ELR (cell line): Measurements from ENCODE around the gene DNMBP.

Source experiments
- DNase-seq: peaks from one replicate; pipeline ENCODE4 v3.0.0-alpha.2; 2015; ENCODE audit warnings: low read depth

Gene DNMBP

DNA sequence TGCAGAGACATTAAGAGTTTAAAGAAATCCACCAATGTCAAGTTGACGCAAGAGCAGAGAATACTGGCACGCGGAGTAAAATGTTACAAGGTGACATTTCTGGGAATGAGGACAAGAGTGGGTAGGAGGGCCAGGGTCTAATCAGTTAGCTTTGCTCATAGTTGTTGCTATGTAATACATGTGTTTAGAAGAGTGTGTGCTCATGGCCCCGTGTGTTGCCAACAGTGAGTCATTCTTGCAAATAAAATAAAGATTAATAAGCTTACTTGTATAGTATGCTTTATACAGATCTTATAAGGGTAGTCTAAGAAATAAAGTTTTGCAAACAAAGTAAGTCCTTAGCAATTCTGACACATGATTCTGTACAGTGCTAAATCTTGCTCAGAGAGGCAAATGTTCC is 64.5 kb downstream of the DNMBP start:
- DNase-seq = peak; percentile 71

- no peak for DNase-seq
Measured at GRCh38 chr10:99944860-99945259, 64.9 kb downstream of the DNMBP start.

- no peak for DNase-seq
Measured at GRCh38 chr10:99943908-99944307, 65.8 kb downstream of the DNMBP start.

DNA sequence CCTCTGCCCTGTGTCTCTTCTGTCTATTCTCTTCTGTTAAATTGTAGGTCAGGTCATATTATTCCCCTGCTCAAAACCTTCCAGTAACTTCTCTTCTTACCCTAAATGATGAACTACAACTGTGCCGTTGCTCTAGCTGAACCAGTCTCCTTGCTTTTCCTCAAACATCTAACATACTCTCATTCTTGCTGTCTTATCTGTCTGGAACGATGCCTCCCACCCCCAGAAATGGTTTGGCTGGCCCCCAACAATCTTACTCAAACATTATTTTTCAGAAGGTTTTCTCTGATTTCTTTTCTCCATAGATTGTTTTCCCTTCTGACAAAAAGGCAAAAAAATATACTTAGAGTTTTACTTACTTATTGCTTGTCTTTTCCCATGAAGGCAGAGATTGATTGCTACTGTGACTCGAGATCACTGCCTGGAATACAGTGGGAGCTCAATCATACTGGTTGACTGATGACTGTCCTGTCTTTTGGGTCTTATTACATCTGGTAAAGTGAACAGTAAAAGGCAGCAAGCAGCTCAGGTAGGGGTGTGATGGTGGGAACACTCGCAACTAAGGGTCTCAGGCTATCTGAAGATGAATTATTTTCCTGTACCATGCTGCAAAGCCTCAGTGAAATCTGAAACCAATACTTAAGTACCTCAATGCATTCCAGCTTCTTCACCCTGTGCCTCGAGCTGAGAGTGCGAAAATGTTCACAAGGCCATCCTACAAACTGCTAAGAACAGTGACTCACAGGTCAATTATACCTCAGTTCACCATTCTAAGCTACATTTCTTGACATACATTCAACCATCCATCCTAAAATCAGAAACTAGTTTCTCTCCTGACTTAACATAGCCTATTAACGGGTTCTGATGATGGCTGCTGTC is 67.6 kb downstream of the DNMBP start:
- no peak for DNase-seq

- peak; percentile 52 for DNase-seq
Measured at GRCh38 chr10:99938563-99938962, 71.2 kb downstream of the DNMBP start.

DNA sequence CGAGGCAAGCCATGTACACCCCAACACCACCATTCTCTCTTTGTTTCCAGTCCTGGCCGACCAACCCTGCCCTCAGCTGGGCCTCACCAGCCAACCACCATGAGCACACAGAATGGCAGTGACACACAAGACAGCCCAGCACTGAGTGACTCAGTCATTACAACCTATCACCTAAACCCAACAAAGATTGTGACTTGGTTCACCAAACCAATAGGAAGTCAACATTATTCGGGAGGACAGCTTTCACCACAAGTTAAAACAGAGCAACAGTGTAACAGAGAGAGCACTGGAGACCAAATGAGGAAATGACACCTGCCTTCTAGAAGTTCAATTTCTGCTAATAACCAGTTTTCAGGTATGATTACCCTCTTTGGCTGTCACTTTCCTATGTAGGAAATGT is 72.1 kb downstream of the DNMBP start:
- no peak for DNase-seq

- DNase-seq = peak; percentile 48
Measured at GRCh38 chr10:99932203-99932957, 77.4 kb downstream of the DNMBP start.

DNA sequence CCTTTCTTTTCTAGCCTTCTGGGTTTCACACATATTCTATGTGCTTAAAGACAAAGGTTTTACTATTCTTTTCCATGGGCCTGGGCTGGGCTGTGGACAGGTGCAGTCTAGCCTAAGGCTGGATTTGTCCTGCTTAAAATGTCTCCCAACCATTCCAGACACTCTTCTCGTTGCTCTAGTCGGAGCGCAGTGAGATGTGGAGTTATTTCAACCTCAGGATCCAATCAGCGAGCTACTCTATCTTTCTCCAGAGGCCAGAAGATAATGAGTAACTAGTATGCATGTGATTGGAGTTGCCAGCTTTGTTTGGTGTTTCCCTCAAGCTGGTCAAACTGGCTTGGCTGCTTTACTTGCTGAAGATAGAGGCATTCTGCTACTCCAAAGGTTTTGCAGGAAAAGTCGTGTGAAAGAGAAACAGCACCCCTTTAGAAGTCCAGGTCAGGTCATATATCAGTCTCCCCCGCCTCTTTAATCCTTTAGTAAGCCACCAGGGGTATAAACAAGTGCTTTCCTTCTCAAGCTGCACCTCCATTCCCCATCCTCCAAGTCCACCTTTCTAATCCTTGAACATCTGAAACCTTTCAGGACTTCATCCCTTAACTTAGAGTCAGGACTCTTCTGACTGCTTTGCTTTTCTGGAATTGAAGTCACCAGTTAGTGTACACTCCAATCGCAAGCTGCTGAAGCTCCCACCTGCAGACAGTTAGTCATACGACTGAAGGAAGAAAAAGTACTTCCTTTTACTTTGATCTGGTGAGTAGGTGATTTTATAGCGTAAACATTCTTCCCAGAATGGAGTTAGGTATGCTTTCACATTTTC is 78.8 kb downstream of the DNMBP start:
- peak; percentile 57 for DNase-seq

DNA sequence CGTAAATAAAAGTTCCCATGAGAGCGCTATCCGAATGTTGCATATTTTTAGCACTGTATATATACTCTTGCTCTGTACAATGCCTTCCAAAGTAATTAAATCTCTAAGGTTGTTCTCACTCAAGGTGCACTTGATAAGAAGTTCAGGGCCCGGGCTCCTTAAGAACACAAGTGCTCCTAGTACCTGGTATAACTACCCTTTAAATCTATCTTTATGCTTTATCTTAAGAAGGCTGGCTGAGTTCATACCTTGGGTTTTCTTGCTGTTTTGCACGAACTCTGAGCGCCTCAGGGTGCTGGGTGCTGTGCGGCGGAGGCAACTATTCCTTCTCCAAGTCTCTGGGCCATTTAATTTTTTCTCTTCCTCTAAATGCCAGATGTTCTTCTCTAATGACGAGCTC is 80.4 kb downstream of the DNMBP start:
- DNase-seq = no peak

DNA sequence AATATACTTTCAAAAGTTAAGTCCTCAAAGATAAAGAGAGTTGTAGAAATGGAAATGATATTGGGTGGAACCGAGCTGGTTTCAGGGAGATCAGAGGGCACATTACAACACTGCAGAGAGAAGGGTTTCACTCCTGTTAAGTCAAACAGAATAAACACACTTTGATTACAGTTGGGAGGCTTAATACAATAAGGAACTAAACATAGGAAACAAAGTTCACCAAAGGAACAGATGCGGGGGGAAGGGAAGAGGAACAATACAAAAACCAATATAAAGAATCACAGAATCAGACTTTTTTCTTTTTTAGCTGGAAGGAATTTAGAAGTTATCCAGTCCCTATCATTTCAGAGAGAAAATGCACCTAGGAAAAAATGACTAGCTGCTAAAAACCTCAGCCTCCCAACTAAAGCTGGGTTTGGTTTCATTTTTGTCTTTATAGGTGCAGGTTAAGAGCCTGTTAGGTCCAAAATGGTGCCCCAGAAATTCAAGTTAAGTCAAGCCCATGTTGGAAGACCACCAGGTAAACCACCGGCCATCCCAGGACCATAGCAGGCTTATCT is 81.9 kb downstream of the DNMBP start:
- DNase-seq = no peak

- peak; percentile 78 for DNase-seq
Measured at GRCh38 chr10:99926925-99927720, 82.6 kb downstream of the DNMBP start.

GRCh38 chr10:99924451-99925255 is 85.1 kb downstream of the DNMBP start:
- no peak for DNase-seq

DNA sequence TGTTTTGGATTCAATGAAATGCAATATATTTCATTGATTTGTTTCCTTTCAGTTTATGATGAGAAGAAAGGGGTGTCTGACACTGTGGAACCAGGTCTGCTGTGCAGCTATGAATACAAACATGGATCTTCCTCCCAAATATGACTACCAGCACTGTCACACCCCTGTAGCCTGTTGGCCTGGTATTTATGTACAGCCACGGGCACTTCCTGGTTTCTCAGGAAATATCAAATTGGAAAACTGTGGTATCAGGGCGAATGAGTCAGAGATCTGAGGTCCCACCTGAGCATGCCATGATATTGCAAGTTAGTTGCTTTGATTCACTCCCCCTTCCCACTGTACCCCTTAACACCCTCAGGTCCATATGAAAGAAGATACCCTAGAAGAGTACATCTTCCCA is 87.8 kb downstream of the DNMBP start:
- DNase-seq = peak; percentile 82

DNA sequence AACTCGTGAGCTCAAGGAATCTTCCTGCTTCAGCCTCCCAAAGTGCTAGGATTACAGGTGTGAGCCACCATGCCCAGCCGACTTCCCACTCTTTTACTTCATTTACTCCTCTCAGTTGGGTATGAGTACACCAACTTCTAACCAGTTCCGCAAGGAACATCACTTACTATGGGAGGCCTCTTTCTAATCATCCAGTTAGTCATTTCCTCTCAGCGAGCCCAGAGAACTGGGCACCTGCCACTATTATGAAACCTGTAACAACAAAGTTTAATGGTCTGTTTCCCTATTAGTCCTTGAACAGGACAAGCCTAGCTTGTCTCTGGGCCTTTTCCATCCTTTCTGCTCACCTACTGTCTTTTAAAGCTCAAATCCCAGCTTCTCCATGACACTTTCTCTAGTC is 88.8 kb downstream of the DNMBP start:
- DNase-seq = peak; percentile 85

GRCh38 chr10:99920486-99920885 is 89.3 kb downstream of the DNMBP start:
- DNase-seq = no peak

DNA sequence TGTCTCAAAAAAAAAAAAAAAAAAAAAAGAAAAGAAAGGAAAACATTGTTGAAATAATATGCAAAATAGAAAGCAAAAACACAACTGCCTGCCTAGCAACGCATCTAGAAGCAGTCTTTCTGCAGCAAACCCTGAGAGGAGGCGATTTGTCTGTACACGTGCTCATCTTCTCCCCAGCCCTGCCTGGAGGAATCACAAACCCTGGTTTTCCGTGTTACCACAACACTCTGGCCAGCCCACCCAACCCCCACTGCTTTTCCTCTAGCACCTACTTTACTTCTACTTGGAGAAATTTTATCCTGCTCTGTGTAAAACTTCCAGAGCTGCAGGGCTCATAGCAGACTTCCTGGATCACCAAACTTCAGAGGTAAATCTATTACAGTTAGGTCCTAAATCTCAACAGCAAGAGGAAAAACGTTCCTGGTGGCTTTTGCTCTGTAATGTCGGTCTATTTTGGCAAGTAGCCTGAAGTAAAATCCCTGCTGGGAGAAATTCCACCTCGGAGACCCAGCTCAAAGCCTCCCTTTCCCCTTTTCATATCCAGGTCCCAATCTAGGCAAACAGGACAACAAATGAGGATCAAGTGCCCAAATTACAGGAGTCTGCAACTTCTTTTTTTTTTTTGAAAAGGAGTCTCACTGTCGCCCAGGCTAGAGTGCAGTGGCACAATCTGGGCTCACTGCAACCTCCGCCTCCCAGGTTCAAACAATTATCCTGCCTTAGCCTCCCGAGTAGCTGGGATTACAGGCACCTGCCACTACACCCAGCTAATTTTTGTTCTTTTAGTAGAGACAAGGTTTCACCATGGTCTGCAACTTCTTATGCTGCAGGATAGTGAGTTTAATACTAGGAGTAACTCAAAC is 91.6 kb downstream of the DNMBP start:
- no peak for DNase-seq

GRCh38 chr10:99916776-99917175 is 93.0 kb downstream of the DNMBP start:
- DNase-seq = no peak

GRCh38 chr10:99915414-99915813 is 94.3 kb downstream of the DNMBP start:
- no peak for DNase-seq

DNA sequence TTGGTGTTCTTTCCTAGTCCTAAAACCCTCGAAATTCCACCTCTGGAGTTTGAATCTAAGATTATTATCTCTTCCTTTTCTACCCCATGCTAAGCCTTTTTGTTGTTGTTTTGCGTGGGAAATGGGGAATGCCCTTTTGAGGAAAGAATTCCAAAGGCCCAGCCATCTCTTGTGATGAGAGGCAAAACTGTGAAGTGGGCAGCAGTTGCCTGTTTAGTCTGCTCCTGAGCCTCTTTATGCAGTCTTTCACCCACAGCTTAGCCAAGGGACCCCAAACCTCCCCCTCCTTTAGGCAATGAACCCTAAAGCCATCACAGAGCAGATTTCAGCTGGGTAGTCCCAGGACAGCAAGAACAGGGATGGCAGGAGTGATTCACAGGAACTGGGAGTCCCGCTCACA is 95.5 kb downstream of the DNMBP start:
- no peak for DNase-seq
